Esophagus (tissue), 2 donors: Measurements from ENCODE around the gene MIB2. TPM values are rescaled to one million over a fixed set of nuclear protein-coding genes. Genes with fewer than 3 reads are reported as not detected.
A peak's percentile ranks its signal among the peaks of the same experiment; 100 is the strongest.

Source experiments
- H3K27ac ChIP-seq, 2 donors: one replicate each; pipeline ENCODE4 v1.5.1; 2013; ENCODE audit warnings: low read depth in 2 of 2, mild to moderate bottlenecking in 2 of 2, inconsistent platforms in 1 of 2, low read length in 1 of 2, moderate library complexity in 1 of 2
- H3K27me3 ChIP-seq, 2 donors: one replicate each; pipeline ENCODE4 v1.6.1; 2013; ENCODE audit warnings: low read length in 2 of 2, control low read depth in 1 of 2, mild to moderate bottlenecking in 1 of 2; ENCODE audit not compliant: insufficient read depth in 2 of 2, control insufficient read depth in 1 of 2
- H3K36me3 ChIP-seq, 2 donors: one replicate each; pipeline ENCODE4 v1.6.1; 2013; ENCODE audit warnings: low read length in 1 of 2; ENCODE audit not compliant: control insufficient read depth in 2 of 2, insufficient read depth in 2 of 2
- H3K4me1 ChIP-seq, 2 donors: one replicate each; pipeline ENCODE4 v1.6.1; 2013; ENCODE audit warnings: low read length in 1 of 2; ENCODE audit not compliant: control insufficient read depth in 2 of 2, insufficient read depth in 2 of 2
- H3K4me3 ChIP-seq, 2 donors: one replicate each; pipeline ENCODE4 v1.5.1; 2013; ENCODE audit warnings: low read length in 2 of 2, mild to moderate bottlenecking in 2 of 2, low read depth in 1 of 2, moderate library complexity in 1 of 2
- H3K9me3 ChIP-seq, 2 donors: one replicate each; pipeline ENCODE4 v1.6.1; 2013; ENCODE audit warnings: mild to moderate bottlenecking in 2 of 2, low read depth in 1 of 2, low read length in 1 of 2, moderate library complexity in 1 of 2; ENCODE audit not compliant: control insufficient read depth in 2 of 2, insufficient read depth in 1 of 2
- WGBS, 2 donors: extraction: QIAGEN DNeasy Blood & Tissue Kit; methylation state at CpG; one replicate each; pipeline ENCODE4 v1.1.7; 2013; 5-methylcytosine and 5-hydroxymethylcytosine counted together
- polyA plus RNA-seq, 2 donors: library from polyadenylated mRNA; stranded (reverse); fragments of 200-250 nt; gene quantifications; one replicate each; pipeline ENCODE4 v1.2.3, GENCODE V29; 2013
- donor health status: healthy with polysubstance abuse.
- donor health status: Bipolar disorder and iron deficiency.

The MIB2 gene
- polyA plus RNA-seq, 2 donors: 89.9 to 153 TPM

DNA sequence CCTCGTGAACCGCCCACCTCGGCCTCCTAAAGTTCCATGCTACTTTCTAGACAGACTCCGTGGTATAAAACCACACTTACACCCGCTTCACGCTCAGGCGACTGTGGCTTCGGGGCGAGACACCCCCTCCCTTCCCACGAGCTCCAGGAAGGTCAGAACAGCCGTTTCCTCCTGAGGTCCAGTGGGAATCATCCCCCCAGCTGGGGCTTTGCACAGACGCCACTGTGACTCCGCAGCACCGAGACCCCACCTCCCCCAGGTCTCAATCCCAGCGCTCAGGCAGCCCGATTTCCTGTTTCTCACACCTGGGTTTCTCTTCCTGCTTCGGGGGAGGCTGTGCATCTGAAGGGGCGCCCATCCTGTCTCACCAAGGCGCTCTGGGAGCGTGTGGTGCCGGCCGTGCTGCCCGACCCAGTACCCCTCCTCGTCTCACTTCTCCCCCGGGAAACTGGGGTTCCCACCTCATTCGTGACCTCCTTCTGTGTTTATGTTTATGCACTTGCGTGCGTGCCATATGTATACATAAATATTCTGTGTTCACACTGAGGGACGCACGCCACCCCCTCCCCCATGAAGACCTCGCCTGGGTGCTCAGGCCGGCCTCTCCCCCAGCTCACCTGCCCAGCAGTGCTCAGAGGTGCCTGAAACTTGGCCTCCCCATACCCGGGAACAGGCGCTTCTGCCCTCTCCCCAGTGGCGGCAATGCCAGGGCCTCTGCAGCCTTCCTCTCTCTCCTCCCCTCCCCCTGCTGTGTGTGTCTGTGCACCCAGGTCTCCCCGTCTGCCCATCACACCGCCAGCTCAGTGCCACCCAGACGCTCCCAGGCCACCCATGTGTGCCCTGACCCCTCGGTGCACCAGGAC lies 62.6 kb downstream of the MIB2 start:
- peaks cover 9 to 12% of the 10 kb centered on the region in 2 donors for H3K4me1 ChIP-seq
- peak overlapping the region; percentile 64 to 65 for H3K27ac ChIP-seq
- H3K9me3 ChIP-seq: no peaks in the 10 kb centered on the region
- no peak overlapping the region for H3K4me3 ChIP-seq
- WGBS, 2 donors: 68 to 73% methylated on average over 39 of the region's 39 CpGs
- H3K36me3 ChIP-seq: peaks cover 0 to under 1% of the 10 kb centered on the region in 2 donors
- H3K27me3 ChIP-seq: no peaks in the 10 kb centered on the region

DNA sequence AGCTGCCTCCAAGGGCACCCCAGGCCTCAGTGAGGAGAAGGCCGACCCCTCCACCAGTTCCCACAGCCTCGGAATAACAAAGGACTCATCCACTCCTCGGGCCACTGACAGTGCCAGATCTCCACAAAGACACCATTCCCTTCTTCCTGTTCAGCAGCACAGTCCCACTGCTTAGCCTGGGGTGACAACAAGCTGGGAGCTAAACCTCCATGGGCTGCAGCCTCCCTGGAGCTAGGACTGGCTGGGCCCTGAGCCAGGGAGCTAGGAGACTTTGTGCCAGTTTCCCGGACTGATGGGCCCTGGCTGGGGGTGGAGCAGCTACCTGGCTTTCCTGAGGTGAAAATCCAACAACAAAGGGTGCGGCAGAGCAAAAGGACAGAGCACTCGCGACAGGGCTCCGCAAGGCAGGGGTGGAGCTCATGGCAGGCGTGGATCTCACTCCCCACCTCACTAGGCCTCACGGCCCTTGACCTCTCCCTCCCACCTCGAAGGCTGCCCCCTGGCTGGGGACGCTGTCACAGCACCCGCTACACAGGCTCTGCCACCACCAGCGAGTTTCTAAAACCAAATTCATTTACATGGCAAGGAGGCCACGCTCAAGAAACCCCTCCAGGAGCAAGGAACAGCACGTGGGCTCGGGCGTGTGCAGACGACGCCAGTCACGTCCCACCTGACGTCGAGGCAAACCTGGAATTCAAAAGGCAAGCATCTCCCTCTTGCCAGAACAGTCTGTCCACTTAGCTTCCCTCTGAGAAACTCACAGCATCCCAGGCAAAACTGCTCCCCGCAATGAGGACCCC lies 63.5 kb downstream of the MIB2 start:
- WGBS, 2 donors: 45 to 53% methylated on average over 24 of the region's 24 CpGs
- Histone ChIP-seq H3K4me3 (no peak overlapping the region), H3K27me3 (no peaks in the 10 kb centered on the region), H3K4me1 (peaks cover 9 to 12% of the 10 kb centered on the region in 2 donors), H3K9me3 (no peaks in the 10 kb centered on the region), H3K27ac (peak overlapping the region; percentile 64 to 65), H3K36me3 (peaks cover 0 to 6% of the 10 kb centered on the region in 2 donors)

Other genes with a start within 250 kb of the MIB2 start
- 100 to 1,000 TPM; 155 to 158 TPM for gene AURKAIP1, start 240.3 kb upstream of the MIB2 start, polyA plus RNA-seq
- gene CCNL2, start 216.2 kb upstream of the MIB2 start, polyA plus RNA-seq: 100 to 1,000 TPM in 1 of 2 donors, 10 to 100 TPM in 1; 97.9 to 210 TPM
- gene MRPL20, start 208.2 kb upstream of the MIB2 start, polyA plus RNA-seq: 100 to 1,000 TPM in 1 of 2 donors, 10 to 100 TPM in 1; 59.1 to 148 TPM
- 10 to 100 TPM; 10.6 to 12.4 TPM for gene ANKRD65, start 194.2 kb upstream of the MIB2 start, polyA plus RNA-seq
- 10 to 100 TPM; 21.0 to 21.4 TPM for gene VWA1, start 179.8 kb upstream of the MIB2 start, polyA plus RNA-seq
- gene ATAD3C, start 165.8 kb upstream of the MIB2 start, polyA plus RNA-seq: 1 to 10 TPM; 1.8 to 2.1 TPM
- 10 to 100 TPM; 20.7 to 43.3 TPM for gene ATAD3B, start 143.7 kb upstream of the MIB2 start, polyA plus RNA-seq
- gene ATAD3A, start 103.3 kb upstream of the MIB2 start, polyA plus RNA-seq: 10 to 100 TPM; 25.4 to 26.1 TPM
- 1 to 10 TPM; 2.1 to 3.1 TPM for gene TMEM240, start 74.9 kb upstream of the MIB2 start, polyA plus RNA-seq
- 10 to 100 TPM; 67.7 to 91.4 TPM for gene SSU72, start 40.6 kb upstream of the MIB2 start, polyA plus RNA-seq
- 1 to 10 TPM; 7.5 to 8.3 TPM for gene FNDC10, start 15.4 kb upstream of the MIB2 start, polyA plus RNA-seq
- 1 to 10 TPM in 1 of 2 donors, under 1 TPM in 1; 0.91 to 2.7 TPM for gene MMP23B, start 16.7 kb downstream of the MIB2 start, polyA plus RNA-seq
- 10 to 100 TPM; 20.6 to 21.0 TPM for gene CDK11B, start 43.5 kb downstream of the MIB2 start, polyA plus RNA-seq
- 10 to 100 TPM; 12.0 to 17.9 TPM for gene SLC35E2B, start 77.3 kb downstream of the MIB2 start, polyA plus RNA-seq
- gene CDK11A, start 108.9 kb downstream of the MIB2 start, polyA plus RNA-seq: 10 to 100 TPM; 15.4 to 56.7 TPM
- gene NADK, start 163.0 kb downstream of the MIB2 start, polyA plus RNA-seq: 10 to 100 TPM; 32.1 to 39.7 TPM